Measurements from ENCODE around the gene IP6K1. TPM values are rescaled to one million over a fixed set of nuclear protein-coding genes. Genes with fewer than 3 reads are reported as not detected.
"Not testable (repeated sequence)": the region's sequence is repeated elsewhere in the genome, so short reads cannot be mapped to it uniquely, and the experiment has no call there.

The IP6K1 gene
- total RNA-seq, 2 experiments from 2014 or later: 35.2 to 40.2 TPM

DNA sequence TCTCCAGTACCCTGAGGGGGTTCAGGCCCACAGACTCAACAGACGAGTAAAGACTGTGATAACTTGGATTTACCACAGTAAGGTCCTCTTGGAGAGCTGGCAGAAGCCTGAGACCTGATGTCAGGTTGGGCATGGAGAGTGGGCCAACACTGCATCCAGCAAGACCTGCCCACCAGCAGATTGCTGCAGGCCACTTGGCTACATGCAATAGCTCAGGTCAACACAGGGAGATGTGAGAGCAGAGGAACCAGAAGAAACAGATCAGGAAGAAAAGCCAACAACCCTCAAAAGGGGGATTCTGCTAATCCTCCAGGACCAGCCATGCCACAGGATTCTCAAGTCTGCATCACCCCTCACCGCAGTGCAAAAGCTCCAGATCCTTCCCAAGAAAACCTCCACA is 1.7 kb upstream of the IP6K1 start:
- Mint-ChIP-seq H3K4me1 (peaks cover 23% of the 10 kb centered on the region), H3K27ac (no peak overlapping the region), H3K27me3 (peaks cover 4% of the 10 kb centered on the region), H3K4me3 (no peak overlapping the region), H3K9me3 (no peaks in the 10 kb centered on the region), H3K36me3 (peaks cover 3% of the 10 kb centered on the region)
- ATAC-seq (ENCODE audit: low read depth): no peak
- POLR2A ChIA-PET: interaction anchor here (0.6 to 1.4 kb wide), 3 partner anchors 14 to 510 kb away, joined by 3 to 5 read pairs (median 3); no protein-coding TSS in a partner anchor
- no peak for DNase-seq

GRCh38 chr3:49787536-49787935 is 1.2 kb upstream of the IP6K1 start:
- no peak overlapping the region for H3K4me3 Mint-ChIP-seq
- peaks cover 23% of the 10 kb centered on the region for H3K4me1 Mint-ChIP-seq
- POLR2A ChIA-PET: interaction anchor here (0.7 to 1.4 kb wide), 3 partner anchors 52 to 511 kb away, joined by 3 to 5 read pairs (median 3); no protein-coding TSS in a partner anchor

DNA sequence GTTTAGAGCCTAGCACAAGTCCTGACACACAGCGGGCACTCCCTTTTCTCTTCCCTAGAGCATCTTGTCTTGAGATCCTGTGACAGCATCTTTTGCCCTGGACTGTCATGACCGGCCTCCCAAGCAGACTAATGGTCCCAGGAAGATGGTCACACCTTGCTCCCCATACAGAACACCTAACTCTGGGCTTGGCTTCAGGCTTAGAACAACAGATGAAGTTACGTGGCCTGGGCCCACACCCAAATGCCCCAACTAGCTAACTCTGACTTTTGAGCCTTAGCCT is 781 bp upstream of the IP6K1 start:
- peak overlapping the region; percentile 90 for H3K27ac Mint-ChIP-seq
- H3K4me1 Mint-ChIP-seq: peaks cover 23% of the 10 kb centered on the region
- POLR2A ChIA-PET: interaction anchor here (1.2 to 1.4 kb wide), 2 partner anchors 52 to 64 kb away, joined by 3 to 5 read pairs; no protein-coding TSS in a partner anchor

More at GRCh38 chr3:49787536-49787935, 1.2 kb upstream of the IP6K1 start:
- ATAC-seq (ENCODE audit: low read depth) (no peak), DNase-seq (no peak)
- no peaks in the 10 kb centered on the region for H3K9me3 Mint-ChIP-seq
- H3K27ac Mint-ChIP-seq: peak overlapping the region; percentile 90
- H3K27me3 Mint-ChIP-seq: peaks cover 4% of the 10 kb centered on the region
- H3K36me3 Mint-ChIP-seq: peaks cover 3% of the 10 kb centered on the region

GRCh38 chr3:49785565-49786356 is 581 bp downstream of the IP6K1 start:
- POLR2A ChIA-PET: interaction anchor here (0.9 to 1.3 kb wide), 5 partner anchors 17 to 462 kb away, joined by 3 to 13 read pairs (median 3); partner anchors contain the start of gene INKA1
- Mint-ChIP-seq H3K4me3 (peak overlapping the region; percentile 91), H3K36me3 (peaks cover 7% of the 10 kb centered on the region), H3K4me1 (peaks cover 28% of the 10 kb centered on the region), H3K9me3 (no peaks in the 10 kb centered on the region), H3K27me3 (peaks cover 2% of the 10 kb centered on the region), H3K27ac (peak overlapping the region; percentile 90)
- ATAC-seq (ENCODE audit: low read depth) (peak; percentile 46), DNase-seq (no peak)

More for the DNA sequence above, 781 bp upstream of the IP6K1 start:
- ATAC-seq (ENCODE audit: low read depth) (no peak), DNase-seq (no peak)
- Mint-ChIP-seq H3K4me3 (peak overlapping the region; percentile 91), H3K36me3 (peaks cover 3% of the 10 kb centered on the region), H3K27me3 (peaks cover 4% of the 10 kb centered on the region), H3K9me3 (no peaks in the 10 kb centered on the region)

DNA sequence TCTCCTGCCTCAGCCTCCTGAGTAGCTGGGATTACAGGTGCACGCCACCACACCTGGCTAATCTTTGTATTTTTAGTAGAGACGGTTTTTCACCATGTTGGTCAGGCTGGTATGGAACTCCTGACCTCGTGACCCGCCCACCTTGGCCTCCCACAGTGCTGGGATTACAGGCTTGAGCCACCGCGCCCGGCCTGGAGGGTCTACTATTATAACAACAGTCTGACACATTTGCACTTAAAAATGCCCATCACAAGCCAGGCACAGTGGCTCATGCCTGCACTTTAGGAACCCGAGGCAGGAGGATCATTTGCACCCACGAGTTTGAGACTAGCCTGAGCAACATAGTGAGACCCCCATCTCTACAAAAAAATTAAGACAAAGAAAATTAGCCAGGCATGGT is 4.1 kb downstream of the IP6K1 start:
- POLR2A ChIA-PET: not testable (repeated sequence)

DNA sequence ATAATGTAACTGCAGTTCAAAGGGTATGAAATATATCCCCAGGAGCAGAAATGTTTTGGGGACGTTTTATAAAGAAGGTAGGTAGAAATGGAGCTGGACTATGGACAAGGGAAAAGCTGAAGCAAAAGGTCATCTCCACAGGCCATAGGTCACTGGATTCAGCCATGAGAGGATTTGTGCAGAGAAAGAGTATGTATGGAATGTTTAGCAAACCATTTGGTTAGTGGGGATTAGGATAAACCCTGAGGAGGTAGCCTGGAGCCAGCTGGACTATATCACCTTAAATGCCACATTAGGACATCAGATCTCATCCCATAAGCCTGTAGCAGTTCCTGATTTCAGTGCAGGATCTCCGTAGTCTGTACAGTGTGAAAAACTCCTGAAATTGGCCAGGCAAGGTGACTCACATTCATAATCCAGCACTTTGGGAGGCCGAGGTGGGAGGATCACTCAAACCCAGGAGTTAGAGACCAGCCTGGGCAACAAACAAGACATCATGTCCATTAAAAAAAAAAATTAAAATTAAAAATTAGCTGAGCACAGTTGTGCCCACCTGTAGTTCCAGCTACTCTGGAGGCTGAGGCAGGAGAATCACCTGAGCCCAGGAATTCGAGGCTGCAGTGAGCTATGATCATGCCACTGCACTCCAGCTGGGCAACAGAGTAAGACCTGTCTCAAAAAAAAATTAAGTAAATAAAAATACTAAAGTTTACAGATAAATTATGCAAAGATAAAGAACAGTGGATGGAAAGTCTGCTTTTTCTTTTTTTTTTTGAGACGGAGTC is 4.7 kb downstream of the IP6K1 start:
- Mint-ChIP-seq H3K4me3 (no peak overlapping the region), H3K36me3 (peaks cover 10% of the 10 kb centered on the region), H3K27me3 (no peaks in the 10 kb centered on the region), H3K27ac (no peak overlapping the region), H3K9me3 (no peaks in the 10 kb centered on the region), H3K4me1 (peaks cover 26% of the 10 kb centered on the region)
- POLR2A ChIA-PET: no interaction called here
- DNase-seq (no peak), ATAC-seq (ENCODE audit: low read depth) (no peak)

More for the DNA sequence above, 4.1 kb downstream of the IP6K1 start:
- not testable (repeated sequence) for H3K9me3 Mint-ChIP-seq; H3K27me3 Mint-ChIP-seq; H3K36me3 Mint-ChIP-seq; ATAC-seq (ENCODE audit: low read depth); H3K4me3 Mint-ChIP-seq; H3K27ac Mint-ChIP-seq; DNase-seq
- peaks cover 31% of the 10 kb centered on the region for H3K4me1 Mint-ChIP-seq

DNA sequence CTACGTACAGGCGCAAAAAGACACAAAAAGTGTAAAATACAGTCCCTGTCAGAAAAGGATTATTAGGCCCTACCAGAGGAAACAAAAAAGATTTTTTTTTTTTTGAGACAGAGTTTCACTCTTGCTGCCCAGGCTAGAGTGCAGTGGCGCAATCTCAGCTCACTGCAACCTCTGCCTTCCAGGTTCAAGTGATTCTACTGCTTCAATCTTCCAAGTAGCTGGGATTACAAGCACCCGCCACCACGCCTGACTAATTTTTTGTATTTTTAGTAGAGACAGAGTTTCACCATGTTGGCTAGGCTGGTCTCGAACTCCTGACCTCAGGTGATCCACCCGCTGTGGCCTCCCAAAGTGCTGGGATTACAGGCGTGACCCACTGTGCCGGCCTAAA is 5.4 kb downstream of the IP6K1 start:
- DNase-seq; H3K27ac Mint-ChIP-seq; H3K36me3 Mint-ChIP-seq; H3K9me3 Mint-ChIP-seq; ATAC-seq (ENCODE audit: low read depth); H3K27me3 Mint-ChIP-seq; H3K4me3 Mint-ChIP-seq; POLR2A ChIA-PET: not testable (repeated sequence)
- peaks cover 25% of the 10 kb centered on the region for H3K4me1 Mint-ChIP-seq

DNA sequence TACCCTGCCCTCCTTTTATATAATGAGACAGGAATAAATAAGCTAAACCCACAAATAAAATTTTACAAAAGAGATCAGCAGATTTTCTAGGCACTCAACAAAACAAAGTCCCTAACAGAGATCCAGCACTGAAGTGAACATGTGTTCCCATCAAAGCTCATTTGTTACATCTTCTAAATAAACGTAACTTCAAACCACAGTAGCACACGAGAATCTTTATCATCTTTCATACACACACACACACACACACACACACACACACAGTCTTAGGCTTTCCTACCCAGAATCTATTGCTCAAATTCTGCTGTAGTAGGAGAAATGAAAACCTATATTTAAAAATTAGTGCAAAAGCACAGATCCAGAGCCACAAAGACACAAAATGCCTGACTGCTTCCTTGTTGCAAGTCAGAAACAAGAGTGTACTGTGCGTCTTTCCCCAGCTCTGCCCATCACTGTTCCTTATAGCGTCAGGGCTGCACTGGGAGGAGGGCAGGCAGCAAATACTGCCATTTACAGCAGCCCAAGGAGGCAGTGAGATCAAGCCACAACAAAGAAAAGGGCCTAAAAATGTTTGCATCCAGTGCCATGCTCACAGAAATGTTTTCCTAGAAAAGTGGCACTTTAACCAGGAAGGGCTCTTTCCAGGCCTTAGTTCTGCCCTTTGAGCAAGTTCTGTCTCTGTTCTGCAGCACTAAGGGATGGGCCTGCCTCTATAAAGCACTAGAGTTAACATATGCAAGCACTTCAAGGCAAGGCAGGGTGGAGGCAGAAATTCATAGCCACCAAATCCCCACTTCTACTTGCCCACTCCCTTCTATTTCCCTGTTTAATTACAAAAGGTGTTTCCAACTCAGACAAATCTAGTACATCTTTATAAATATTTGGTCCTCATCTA is 6.0 kb downstream of the IP6K1 start:
- Mint-ChIP-seq H3K9me3 (no peaks in the 10 kb centered on the region), H3K27ac (peak overlapping the region; percentile 47), H3K4me1 (peaks cover 21% of the 10 kb centered on the region), H3K4me3 (no peak overlapping the region), H3K27me3 (no peaks in the 10 kb centered on the region), H3K36me3 (peaks cover 10% of the 10 kb centered on the region)
- DNase-seq (no peak), ATAC-seq (ENCODE audit: low read depth) (no peak)
- POLR2A ChIA-PET: interaction anchor here (0.6 kb wide), 2 partner anchors 124 to 152 kb away, joined by 3 to 4 read pairs; no protein-coding TSS in a partner anchor

DNA sequence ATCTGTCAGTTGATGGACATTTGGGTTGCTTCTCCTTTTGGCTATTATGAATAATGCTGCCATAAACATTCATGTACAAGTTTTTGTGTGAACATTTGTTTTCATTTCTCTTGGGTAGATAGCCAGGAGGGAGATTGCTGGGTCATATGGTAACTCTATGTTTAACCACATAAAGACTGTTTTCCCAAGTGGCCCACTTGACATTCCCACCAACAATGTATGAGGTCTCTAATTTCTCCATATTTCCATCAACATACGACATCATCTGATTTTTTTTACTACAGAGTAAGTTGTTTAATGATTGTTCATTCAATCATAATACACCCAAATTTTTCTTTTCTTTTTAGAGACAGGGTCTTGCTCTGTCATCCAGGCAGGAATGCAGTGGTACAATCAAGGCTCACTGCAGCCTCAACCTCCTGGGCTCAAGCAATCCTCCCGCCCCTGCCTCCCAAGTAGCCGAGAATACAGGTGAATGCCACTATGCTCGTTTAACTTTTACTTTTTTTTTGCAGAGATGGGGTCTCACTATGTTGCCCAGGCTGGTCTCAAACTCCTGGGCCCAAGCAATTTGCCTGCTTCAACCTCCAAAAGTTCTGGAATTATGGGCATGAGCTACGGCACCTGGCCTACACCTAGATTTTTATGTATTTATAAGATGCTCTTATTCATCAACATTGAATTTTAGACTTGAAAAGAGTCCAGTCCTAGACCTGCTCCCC is 6.8 kb downstream of the IP6K1 start:
- Mint-ChIP-seq H3K9me3 (no peaks in the 10 kb centered on the region), H3K4me1 (peaks cover 16% of the 10 kb centered on the region), H3K27ac (no peak overlapping the region), H3K4me3 (no peak overlapping the region), H3K36me3 (peaks cover 10% of the 10 kb centered on the region), H3K27me3 (no peaks in the 10 kb centered on the region)
- POLR2A ChIA-PET: interaction anchor here (0.6 kb wide), 1 partner anchor 153 kb away, joined by 4 read pairs; no protein-coding TSS in a partner anchor
- ATAC-seq (ENCODE audit: low read depth) (no peak), DNase-seq (no peak)

DNA sequence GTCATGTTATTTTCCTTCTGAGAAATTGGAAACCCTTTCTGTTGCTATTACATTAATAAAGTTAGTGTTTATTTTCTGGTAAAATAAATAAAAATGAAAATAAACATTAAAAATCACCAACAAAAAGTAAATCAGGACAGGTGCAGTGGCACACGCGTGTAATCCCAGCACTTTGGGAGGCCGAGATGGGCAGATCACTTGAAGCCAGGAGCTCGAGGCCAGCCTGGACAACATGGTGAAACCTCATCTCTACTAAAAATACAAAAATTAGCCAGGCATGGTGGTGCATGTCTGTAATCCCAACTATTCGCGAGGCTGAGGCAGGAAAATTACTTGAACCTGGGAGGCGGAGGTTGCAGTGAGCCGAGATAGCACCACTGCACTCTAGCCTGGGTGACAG is 10.2 kb downstream of the IP6K1 start:
- not testable (repeated sequence) for ATAC-seq (ENCODE audit: low read depth); H3K4me3 Mint-ChIP-seq; H3K9me3 Mint-ChIP-seq; H3K36me3 Mint-ChIP-seq; H3K27me3 Mint-ChIP-seq; H3K27ac Mint-ChIP-seq; DNase-seq
- POLR2A ChIA-PET: interaction anchor here (1.0 kb wide), 1 partner anchor 38 kb away, joined by 3 read pairs; the partner anchor contains the start of gene UBA7
- peaks cover 11% of the 10 kb centered on the region for H3K4me1 Mint-ChIP-seq

GRCh38 chr3:49775538-49775937 is 10.8 kb downstream of the IP6K1 start:
- no peak for ATAC-seq (ENCODE audit: low read depth)
- no peak overlapping the region for H3K4me3 Mint-ChIP-seq
- peaks cover 7% of the 10 kb centered on the region for H3K4me1 Mint-ChIP-seq
- no peak overlapping the region for H3K27ac Mint-ChIP-seq
- POLR2A ChIA-PET: interaction anchor here (1.0 kb wide), 1 partner anchor 38 kb away, joined by 3 read pairs; the partner anchor contains the start of gene UBA7
- no peaks in the 10 kb centered on the region for H3K9me3 Mint-ChIP-seq
- peaks cover 5% of the 10 kb centered on the region for H3K36me3 Mint-ChIP-seq
- H3K27me3 Mint-ChIP-seq: no peaks in the 10 kb centered on the region
- DNase-seq: no peak

DNA sequence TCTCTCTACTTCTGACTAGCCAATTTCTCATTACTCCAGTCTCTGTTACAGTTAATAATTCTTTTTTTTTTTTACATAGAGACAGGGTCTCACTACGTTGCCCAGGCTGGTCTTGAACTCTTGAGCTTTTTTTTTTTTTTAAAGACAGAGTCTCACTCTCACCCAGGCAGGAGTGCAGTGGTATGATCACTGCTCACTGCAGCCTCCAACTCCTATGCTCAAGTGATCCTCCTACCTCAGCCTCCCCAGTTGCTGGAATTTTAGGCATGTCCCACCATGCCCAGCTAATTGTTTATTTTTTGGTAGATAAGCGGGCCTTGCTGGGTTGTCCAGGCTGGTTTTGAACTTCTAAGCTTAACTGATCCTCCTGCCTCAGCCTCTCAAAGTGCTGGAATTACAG is 13.6 kb downstream of the IP6K1 start:
- Mint-ChIP-seq H3K27me3 (no peaks in the 10 kb centered on the region), H3K4me3 (no peak overlapping the region), H3K36me3 (peaks cover 2% of the 10 kb centered on the region), H3K27ac (no peak overlapping the region), H3K9me3 (no peaks in the 10 kb centered on the region), H3K4me1 (no peaks in the 10 kb centered on the region)
- POLR2A ChIA-PET: no interaction called here
- ATAC-seq (ENCODE audit: low read depth) (no peak), DNase-seq (no peak)
